ENCODE measurements around the gene C1S.

DNA sequence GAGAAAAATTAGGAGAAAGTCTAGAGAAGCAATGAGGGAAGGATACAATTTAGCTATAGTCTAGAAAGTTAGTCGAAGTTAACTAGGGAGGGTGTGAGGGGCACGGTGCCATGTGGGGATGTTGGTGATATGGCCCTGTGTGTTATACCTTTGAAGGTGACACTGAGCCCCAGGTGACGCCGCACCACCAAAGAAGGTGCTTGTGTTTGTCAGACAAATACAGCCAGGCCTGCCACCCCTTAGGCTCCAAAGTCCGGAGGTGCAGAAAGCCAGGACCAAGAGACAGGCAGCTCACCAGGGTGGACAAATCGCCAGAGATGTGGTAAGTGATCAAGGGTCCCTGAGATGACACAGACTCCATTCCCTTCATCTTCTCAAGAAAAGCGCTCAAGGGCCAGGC, 1.1 kb downstream of the C1S start:
- TF ChIP-seq, protein P1, sequence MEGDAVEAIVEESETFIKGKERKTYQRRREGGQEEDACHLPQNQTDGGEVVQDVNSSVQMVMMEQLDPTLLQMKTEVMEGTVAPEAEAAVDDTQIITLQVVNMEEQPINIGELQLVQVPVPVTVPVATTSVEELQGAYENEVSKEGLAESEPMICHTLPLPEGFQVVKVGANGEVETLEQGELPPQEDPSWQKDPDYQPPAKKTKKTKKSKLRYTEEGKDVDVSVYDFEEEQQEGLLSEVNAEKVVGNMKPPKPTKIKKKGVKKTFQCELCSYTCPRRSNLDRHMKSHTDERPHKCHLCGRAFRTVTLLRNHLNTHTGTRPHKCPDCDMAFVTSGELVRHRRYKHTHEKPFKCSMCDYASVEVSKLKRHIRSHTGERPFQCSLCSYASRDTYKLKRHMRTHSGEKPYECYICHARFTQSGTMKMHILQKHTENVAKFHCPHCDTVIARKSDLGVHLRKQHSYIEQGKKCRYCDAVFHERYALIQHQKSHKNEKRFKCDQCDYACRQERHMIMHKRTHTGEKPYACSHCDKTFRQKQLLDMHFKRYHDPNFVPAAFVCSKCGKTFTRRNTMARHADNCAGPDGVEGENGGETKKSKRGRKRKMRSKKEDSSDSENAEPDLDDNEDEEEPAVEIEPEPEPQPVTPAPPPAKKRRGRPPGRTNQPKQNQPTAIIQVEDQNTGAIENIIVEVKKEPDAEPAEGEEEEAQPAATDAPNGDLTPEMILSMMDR (IDR thresholded peaks at IDR 0.05; ENCODE audit: low read depth, low read length), result no peak
- no peak for TF ChIP-seq EZH2phosphoT487 (IDR thresholded peaks at IDR 0.05; ENCODE audit: low read depth)
